Hepatocyte (in vitro differentiated cells): ENCODE results near the gene DUSP2.

ENCODE experiments used
- EZH2 ChIP-seq: fragments of 200-600 bp; sonication (generic); IDR thresholded peaks from 2 replicates; pipeline ENCODE4 v1.6.1; 2016; ENCODE audit warnings: antibody characterized with exemption, mild to moderate bottlenecking, borderline replicate concordance
- EZH2phosphoT487 ChIP-seq: fragments of 200-600 bp; sonication (generic); IDR thresholded peaks from one replicate; pipeline ENCODE4 v1.6.1; 2018; ENCODE audit warnings: antibody characterized with exemption, mild to moderate bottlenecking, low read depth, moderate library complexity; ENCODE audit not compliant: unreplicated experiment, severe bottlenecking
- TF ChIP-seq, protein P1 (sequence below): fragments of 200-600 bp; sonication (generic); IDR thresholded peaks from 2 replicates; pipeline ENCODE4 v1.5.1; 2016; ENCODE audit warnings: antibody characterized with exemption, mild to moderate bottlenecking; ENCODE audit not compliant: poor library complexity

DNA sequence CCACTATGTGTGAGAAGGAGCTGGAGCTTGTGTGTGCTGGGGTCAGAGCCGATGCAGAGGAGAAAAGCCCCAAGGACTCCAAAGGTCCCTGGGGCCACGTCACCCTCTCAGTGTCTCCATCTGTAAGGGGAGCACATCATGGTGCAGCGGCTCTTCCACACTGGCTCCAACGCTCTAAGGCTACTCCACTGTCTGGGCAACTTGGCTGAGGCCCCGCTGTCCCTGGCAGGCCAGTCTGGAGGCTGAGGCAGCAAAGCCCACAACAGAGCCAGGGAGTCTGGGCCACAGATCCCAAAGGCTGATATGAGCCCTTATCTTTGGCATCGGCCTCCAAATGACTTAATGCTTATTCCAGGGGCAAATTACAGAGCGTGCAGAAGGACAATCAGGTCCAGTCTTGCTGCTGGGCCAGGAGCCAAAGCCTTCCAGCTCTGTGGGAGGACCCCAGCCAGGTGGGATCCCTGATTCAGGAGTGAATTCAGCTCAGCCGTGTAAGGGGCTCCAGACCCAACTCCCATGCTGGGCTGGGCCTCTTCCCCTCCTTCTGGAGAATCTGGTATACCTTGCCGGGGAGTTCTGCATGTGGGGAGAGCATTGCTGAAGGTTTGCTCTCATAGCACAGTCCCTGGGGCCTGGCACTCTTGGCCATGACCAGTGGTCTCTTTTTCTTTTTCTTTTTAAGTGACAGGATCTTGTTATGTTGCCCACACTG is 1.8 kb upstream of the DUSP2 start:
- no peak for TF ChIP-seq EZH2
- TF ChIP-seq, protein P1, sequence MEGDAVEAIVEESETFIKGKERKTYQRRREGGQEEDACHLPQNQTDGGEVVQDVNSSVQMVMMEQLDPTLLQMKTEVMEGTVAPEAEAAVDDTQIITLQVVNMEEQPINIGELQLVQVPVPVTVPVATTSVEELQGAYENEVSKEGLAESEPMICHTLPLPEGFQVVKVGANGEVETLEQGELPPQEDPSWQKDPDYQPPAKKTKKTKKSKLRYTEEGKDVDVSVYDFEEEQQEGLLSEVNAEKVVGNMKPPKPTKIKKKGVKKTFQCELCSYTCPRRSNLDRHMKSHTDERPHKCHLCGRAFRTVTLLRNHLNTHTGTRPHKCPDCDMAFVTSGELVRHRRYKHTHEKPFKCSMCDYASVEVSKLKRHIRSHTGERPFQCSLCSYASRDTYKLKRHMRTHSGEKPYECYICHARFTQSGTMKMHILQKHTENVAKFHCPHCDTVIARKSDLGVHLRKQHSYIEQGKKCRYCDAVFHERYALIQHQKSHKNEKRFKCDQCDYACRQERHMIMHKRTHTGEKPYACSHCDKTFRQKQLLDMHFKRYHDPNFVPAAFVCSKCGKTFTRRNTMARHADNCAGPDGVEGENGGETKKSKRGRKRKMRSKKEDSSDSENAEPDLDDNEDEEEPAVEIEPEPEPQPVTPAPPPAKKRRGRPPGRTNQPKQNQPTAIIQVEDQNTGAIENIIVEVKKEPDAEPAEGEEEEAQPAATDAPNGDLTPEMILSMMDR = no peak
- TF ChIP-seq EZH2phosphoT487 = no peak
